ENCODE data around the gene ING4.

Gene ING4

GRCh38 chr12:6685814-6686213 lies 22.9 kb upstream of the ING4 start:
- no peak for DNase-seq

GRCh38 chr12:6684609-6685008 lies 21.7 kb upstream of the ING4 start:
- peak in 1 of 2 experiments; percentile 51 for DNase-seq

GRCh38 chr12:6676962-6677361 lies 14.0 kb upstream of the ING4 start:
- DNase-seq: no peak

- no peak for DNase-seq
Measured at GRCh38 chr12:6672143-6672542, 9.2 kb upstream of the ING4 start.

GRCh38 chr12:6667559-6668210 lies 4.8 kb upstream of the ING4 start:
- peak in 1 of 2 experiments; percentile 21 for DNase-seq

GRCh38 chr12:6666211-6666610 lies 3.3 kb upstream of the ING4 start:
- no peak for DNase-seq

GRCh38 chr12:6664902-6665301 lies 2.0 kb upstream of the ING4 start:
- no peak for DNase-seq

- DNase-seq: no peak
Measured at GRCh38 chr12:6662602-6662905, 365 bp downstream of the ING4 start.

- no peak for DNase-seq
Measured at GRCh38 chr12:6653987-6654386, 8.9 kb downstream of the ING4 start.

GRCh38 chr12:6653342-6653741 lies 9.6 kb downstream of the ING4 start:
- DNase-seq: no peak

GRCh38 chr12:6652391-6652790 lies 10.5 kb downstream of the ING4 start:
- no peak for DNase-seq

- no peak for DNase-seq
Measured at GRCh38 chr12:6650832-6651231, 12.1 kb downstream of the ING4 start.

GRCh38 chr12:6647083-6647604 lies 15.8 kb downstream of the ING4 start, which contains the start of gene ACRBP:
Gene ACRBP (minus strand): TSS chr12:6647432. CDS start chr12:6647366, 66 bp downstream.
- no peak for DNase-seq

GRCh38 chr12:6646276-6647082 lies 16.4 kb downstream of the ING4 start:
- DNase-seq: no peak

GRCh38 chr12:6644903-6645302 lies 18.0 kb downstream of the ING4 start:
- peak in 1 of 2 experiments; percentile 6 for DNase-seq

- DNase-seq: no peak
Measured at GRCh38 chr12:6644257-6644596, 18.7 kb downstream of the ING4 start.

- DNase-seq: no peak
Measured at GRCh38 chr12:6643569-6644256, 19.2 kb downstream of the ING4 start.

GRCh38 chr12:6641131-6641530 lies 21.8 kb downstream of the ING4 start:
- DNase-seq: no peak

GRCh38 chr12:6640497-6640896 lies 22.4 kb downstream of the ING4 start:
- no peak for DNase-seq

- no peak for DNase-seq
Measured at GRCh38 chr12:6639151-6639801, 23.6 kb downstream of the ING4 start.

- no peak for DNase-seq
Measured at GRCh38 chr12:6638305-6638704, 24.6 kb downstream of the ING4 start.

- DNase-seq: no peak
Measured at GRCh38 chr12:6635856-6636531, 26.9 kb downstream of the ING4 start, which contains the start of gene LPAR5. Gene LPAR5 (minus strand): TSS chr12:6635959. CDS start chr12:6621248, 14,711 bp downstream.

All from NCI-H524 (cell line).